GM21447 (cell line): ENCODE data around the gene SHANK3.

Experiments
- ATAC-seq: cut with Tn5 transposase; IDR thresholded peaks from one replicate; pipeline ENCODE4 v1.9.1; 2021; ENCODE audit not compliant: unreplicated experiment

Gene SHANK3

GRCh38 chr22:50698546-50698945 is 25.9 kb downstream of the SHANK3 start:
- ATAC-seq = no peak

- ATAC-seq = no peak
Measured at GRCh38 chr22:50699001-50699755, 26.6 kb downstream of the SHANK3 start.

- no peak for ATAC-seq
Measured at GRCh38 chr22:50699756-50700386, 27.2 kb downstream of the SHANK3 start.

- no peak for ATAC-seq
Measured at GRCh38 chr22:50700387-50701075, 27.9 kb downstream of the SHANK3 start.

- no peak for ATAC-seq
Measured at GRCh38 chr22:50701076-50701419, 28.4 kb downstream of the SHANK3 start.

- ATAC-seq = no peak
Measured at GRCh38 chr22:50701428-50702154, 29.0 kb downstream of the SHANK3 start.

GRCh38 chr22:50702261-50702671 is 29.6 kb downstream of the SHANK3 start:
- ATAC-seq = no peak

GRCh38 chr22:50702821-50703725 is 30.4 kb downstream of the SHANK3 start:
- no peak for ATAC-seq

- ATAC-seq = no peak
Measured at GRCh38 chr22:50703726-50704509, 31.3 kb downstream of the SHANK3 start.

- ATAC-seq = no peak
Measured at GRCh38 chr22:50704510-50705218, 32.0 kb downstream of the SHANK3 start.

- no peak for ATAC-seq
Measured at GRCh38 chr22:50705219-50705691, 32.6 kb downstream of the SHANK3 start.

- ATAC-seq = no peak
Measured at GRCh38 chr22:50705851-50706351, 33.3 kb downstream of the SHANK3 start.

GRCh38 chr22:50706481-50707125 is 34.0 kb downstream of the SHANK3 start:
- no peak for ATAC-seq

GRCh38 chr22:50708474-50708873 is 35.9 kb downstream of the SHANK3 start:
- ATAC-seq = no peak

GRCh38 chr22:50708996-50709395 is 36.4 kb downstream of the SHANK3 start:
- ATAC-seq = no peak

- ATAC-seq = no peak
Measured at GRCh38 chr22:50710221-50710620, 37.6 kb downstream of the SHANK3 start.

GRCh38 chr22:50710886-50711285 is 38.3 kb downstream of the SHANK3 start:
- ATAC-seq = no peak
